Measurements from ENCODE around the gene ETFDH.

DNA sequence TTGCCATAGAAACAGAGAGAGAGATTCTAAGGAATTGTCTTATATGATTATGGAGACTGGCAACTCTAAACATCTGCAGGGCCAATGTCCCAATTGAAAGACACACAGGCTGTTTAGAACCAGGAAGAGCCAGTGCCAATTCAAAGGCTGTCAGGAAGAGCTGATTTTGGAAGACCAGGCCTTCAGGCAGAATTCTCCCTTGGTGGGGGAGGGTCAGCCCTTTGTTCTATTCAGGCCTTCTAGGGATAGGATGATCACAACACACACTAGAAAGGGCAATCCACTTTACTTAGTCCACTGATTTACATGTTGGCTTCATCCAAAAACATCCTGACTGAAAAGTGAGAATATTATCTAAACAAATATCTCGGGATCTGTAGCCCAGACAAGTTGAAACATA lies 15.7 kb upstream of the ETFDH start:
- TF ChIP-seq, protein P1, sequence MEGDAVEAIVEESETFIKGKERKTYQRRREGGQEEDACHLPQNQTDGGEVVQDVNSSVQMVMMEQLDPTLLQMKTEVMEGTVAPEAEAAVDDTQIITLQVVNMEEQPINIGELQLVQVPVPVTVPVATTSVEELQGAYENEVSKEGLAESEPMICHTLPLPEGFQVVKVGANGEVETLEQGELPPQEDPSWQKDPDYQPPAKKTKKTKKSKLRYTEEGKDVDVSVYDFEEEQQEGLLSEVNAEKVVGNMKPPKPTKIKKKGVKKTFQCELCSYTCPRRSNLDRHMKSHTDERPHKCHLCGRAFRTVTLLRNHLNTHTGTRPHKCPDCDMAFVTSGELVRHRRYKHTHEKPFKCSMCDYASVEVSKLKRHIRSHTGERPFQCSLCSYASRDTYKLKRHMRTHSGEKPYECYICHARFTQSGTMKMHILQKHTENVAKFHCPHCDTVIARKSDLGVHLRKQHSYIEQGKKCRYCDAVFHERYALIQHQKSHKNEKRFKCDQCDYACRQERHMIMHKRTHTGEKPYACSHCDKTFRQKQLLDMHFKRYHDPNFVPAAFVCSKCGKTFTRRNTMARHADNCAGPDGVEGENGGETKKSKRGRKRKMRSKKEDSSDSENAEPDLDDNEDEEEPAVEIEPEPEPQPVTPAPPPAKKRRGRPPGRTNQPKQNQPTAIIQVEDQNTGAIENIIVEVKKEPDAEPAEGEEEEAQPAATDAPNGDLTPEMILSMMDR (IDR thresholded peaks at IDR 0.05; ENCODE audit: insufficient read depth, low read length), result no peak
- TF ChIP-seq SPI1 (IDR thresholded peaks at IDR 0.05; ENCODE audit: borderline replicate concordance, low read depth), result no peak
- no peak for TF ChIP-seq POLR2AphosphoS5 (IDR thresholded peaks at IDR 0.05; ENCODE audit: low read depth)
